Ishikawa (cell line): ENCODE results near the gene PAXX.

Experiments
- CEBPB ChIP-seq: IDR thresholded peaks from 2 replicates; pipeline ENCODE4 v1.6.1; 2012
- CREB1 ChIP-seq: IDR thresholded peaks from 2 replicates; pipeline ENCODE4 v1.6.1; 2012; ENCODE audit warnings: low read depth
- EP300 ChIP-seq: IDR thresholded peaks from 2 replicates; pipeline ENCODE4 v1.6.1; 2012; ENCODE audit warnings: borderline replicate concordance
- MAX ChIP-seq: IDR thresholded peaks from 2 replicates; pipeline ENCODE4 v1.6.1; 2012
- NFIC ChIP-seq: IDR thresholded peaks from 2 replicates; pipeline ENCODE4 v1.6.1; 2012
- RAD21 ChIP-seq: IDR thresholded peaks from 2 replicates; pipeline ENCODE4 v1.6.1; 2012; ENCODE audit warnings: low read depth
- TAF1 ChIP-seq: IDR thresholded peaks from 2 replicates; pipeline ENCODE4 v1.6.1; 2012; ENCODE audit warnings: low read depth, mild to moderate bottlenecking
- TCF12 ChIP-seq: IDR thresholded peaks from 2 replicates; pipeline ENCODE4 v1.6.1; 2012; ENCODE audit warnings: low read depth
- TEAD4 ChIP-seq: IDR thresholded peaks from 2 replicates; pipeline ENCODE4 v1.6.1; 2012
- USF1 ChIP-seq: IDR thresholded peaks from 2 replicates; pipeline ENCODE4 v1.6.1; 2012
- YY1 ChIP-seq: IDR thresholded peaks from 2 replicates; pipeline ENCODE4 v1.6.1; 2012; ENCODE audit warnings: low read depth
- ZBTB7A ChIP-seq: IDR thresholded peaks from 2 replicates; pipeline ENCODE4 v1.6.1; 2012; ENCODE audit warnings: low read depth
- TF ChIP-seq, protein P1 (sequence below): IDR thresholded peaks from 2 replicates; pipeline ENCODE4 v1.6.1; 2012; ENCODE audit warnings: low read depth, mild to moderate bottlenecking

DNA sequence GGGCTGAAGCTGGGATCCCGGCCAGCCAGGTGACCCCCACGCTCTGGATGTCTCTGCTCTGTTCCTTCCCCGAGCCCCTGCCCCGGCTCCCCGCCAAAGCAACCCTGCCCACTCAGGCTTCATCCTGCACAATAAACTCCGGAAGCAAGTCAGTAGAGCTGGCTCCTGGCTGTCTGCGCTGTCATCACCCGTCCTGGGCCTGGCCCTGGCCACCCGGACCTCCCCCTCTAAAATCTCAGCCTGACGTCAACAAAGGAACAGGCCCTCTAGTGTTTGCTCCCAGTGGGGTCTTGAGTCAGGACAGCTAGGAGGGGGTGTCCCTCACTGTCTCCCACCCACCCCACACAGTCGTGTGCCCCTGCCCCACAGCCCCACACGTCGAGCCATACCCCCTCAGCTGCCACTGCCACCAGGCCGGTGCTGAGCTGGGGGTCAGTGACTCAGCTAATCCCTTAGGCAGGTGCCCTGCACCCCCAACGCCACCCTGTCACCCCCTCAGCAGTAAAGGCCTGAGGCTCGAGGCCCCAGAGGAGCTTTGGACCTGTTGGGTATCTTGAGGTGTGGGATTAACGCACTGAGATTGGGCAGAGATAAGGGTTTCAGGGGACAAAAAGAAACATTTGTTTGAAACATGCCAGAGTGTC is 10.5 kb upstream of the PAXX start:
- TF ChIP-seq YY1: no peak
- TF ChIP-seq TCF12: no peak
- no peak for TF ChIP-seq MAX
- TF ChIP-seq, protein P1, sequence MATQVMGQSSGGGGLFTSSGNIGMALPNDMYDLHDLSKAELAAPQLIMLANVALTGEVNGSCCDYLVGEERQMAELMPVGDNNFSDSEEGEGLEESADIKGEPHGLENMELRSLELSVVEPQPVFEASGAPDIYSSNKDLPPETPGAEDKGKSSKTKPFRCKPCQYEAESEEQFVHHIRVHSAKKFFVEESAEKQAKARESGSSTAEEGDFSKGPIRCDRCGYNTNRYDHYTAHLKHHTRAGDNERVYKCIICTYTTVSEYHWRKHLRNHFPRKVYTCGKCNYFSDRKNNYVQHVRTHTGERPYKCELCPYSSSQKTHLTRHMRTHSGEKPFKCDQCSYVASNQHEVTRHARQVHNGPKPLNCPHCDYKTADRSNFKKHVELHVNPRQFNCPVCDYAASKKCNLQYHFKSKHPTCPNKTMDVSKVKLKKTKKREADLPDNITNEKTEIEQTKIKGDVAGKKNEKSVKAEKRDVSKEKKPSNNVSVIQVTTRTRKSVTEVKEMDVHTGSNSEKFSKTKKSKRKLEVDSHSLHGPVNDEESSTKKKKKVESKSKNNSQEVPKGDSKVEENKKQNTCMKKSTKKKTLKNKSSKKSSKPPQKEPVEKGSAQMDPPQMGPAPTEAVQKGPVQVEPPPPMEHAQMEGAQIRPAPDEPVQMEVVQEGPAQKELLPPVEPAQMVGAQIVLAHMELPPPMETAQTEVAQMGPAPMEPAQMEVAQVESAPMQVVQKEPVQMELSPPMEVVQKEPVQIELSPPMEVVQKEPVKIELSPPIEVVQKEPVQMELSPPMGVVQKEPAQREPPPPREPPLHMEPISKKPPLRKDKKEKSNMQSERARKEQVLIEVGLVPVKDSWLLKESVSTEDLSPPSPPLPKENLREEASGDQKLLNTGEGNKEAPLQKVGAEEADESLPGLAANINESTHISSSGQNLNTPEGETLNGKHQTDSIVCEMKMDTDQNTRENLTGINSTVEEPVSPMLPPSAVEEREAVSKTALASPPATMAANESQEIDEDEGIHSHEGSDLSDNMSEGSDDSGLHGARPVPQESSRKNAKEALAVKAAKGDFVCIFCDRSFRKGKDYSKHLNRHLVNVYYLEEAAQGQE: no peak
- TF ChIP-seq TAF1: no peak
- TF ChIP-seq CREB1: no peak
- TF ChIP-seq RAD21: no peak
- TF ChIP-seq ZBTB7A: no peak
- TF ChIP-seq EP300: no peak
- TF ChIP-seq TEAD4: no peak
- no peak for TF ChIP-seq CEBPB
- TF ChIP-seq USF1: no peak
- TF ChIP-seq NFIC: no peak
